A673 (cell line): ENCODE results near the gene ARRB1. TPM values are rescaled to one million over a fixed set of nuclear protein-coding genes. Genes with fewer than 3 reads are reported as not detected.

Source experiments
- BruUV-seq: library from RNA; stranded (reverse); fragments of 400-500 nt; replicated peaks from 2 replicates; lab custom pipeline; 2021; lab: Mats Ljungman, UMichigan
- CTCF ChIA-PET: fragments of 300-600 bp; sonication (Branson Sonifier 250); formaldehyde crosslinking; loops from one replicate; lab custom pipeline; 2022; ENCODE audit warnings: antibody characterized with exemption; lab: Charles Lee
- POLR2A ChIA-PET: fragments of 300-600 bp; sonication (Branson Sonifier 250); formaldehyde crosslinking; loops from one replicate; lab custom pipeline; 2022; ENCODE audit warnings: antibody characterized with exemption; ENCODE audit not compliant: low non-redundant PET; lab: Charles Lee
- DNase-seq: peaks from one replicate; pipeline ENCODE4 v3.0.0-alpha.2; 2015; ENCODE audit warnings: low spot score
- H3K27ac ChIP-seq: fragments of 200-600 bp; sonication (generic); 2 replicates; pipeline ENCODE4 v1.5.1; 2016; ENCODE audit warnings: mixed run types, low read depth, mild to moderate bottlenecking, mixed read lengths, antibody characterized with exemption, low read length; ENCODE audit not compliant: poor library complexity, severe bottlenecking
- H3K27me3 ChIP-seq: fragments of 200-600 bp; sonication (generic); replicated peaks from 2 replicates; pipeline ENCODE4 v1.6.1; 2017; ENCODE audit warnings: mixed run types, low read depth, mild to moderate bottlenecking, mixed read lengths, antibody characterized with exemption, low read length; ENCODE audit not compliant: insufficient read depth, poor library complexity
- H3K36me3 ChIP-seq: fragments of 200-600 bp; sonication (generic); 2 replicates; pipeline ENCODE4 v1.6.1; 2016; ENCODE audit warnings: mixed run types, mild to moderate bottlenecking, mixed read lengths, antibody characterized with exemption, low read length; ENCODE audit not compliant: insufficient read depth, poor library complexity, severe bottlenecking
- H3K4me1 ChIP-seq: fragments of 200-600 bp; sonication (generic); 2 replicates; pipeline ENCODE4 v1.6.1; 2017; ENCODE audit warnings: mixed run types, mild to moderate bottlenecking, mixed read lengths, antibody characterized with exemption, low read length; ENCODE audit not compliant: insufficient read depth, poor library complexity, severe bottlenecking
- H3K4me3 ChIP-seq: fragments of 200-600 bp; sonication (generic); 2 replicates; pipeline ENCODE4 v1.5.1; 2016; ENCODE audit warnings: low read depth, mixed run types, mild to moderate bottlenecking, mixed read lengths, low read length; ENCODE audit not compliant: poor library complexity, severe bottlenecking
- H3K9me3 ChIP-seq: fragments of 200-600 bp; sonication (generic); 2 replicates; pipeline ENCODE4 v1.6.1; 2016; ENCODE audit warnings: mixed run types, low read depth, mild to moderate bottlenecking, mixed read lengths, antibody characterized with exemption, low read length; ENCODE audit not compliant: poor library complexity, severe bottlenecking
- CTCF ChIP-seq: fragments of 300-800, 200-600 bp; sonication (generic); conservative IDR thresholded peaks from 2 replicates; pipeline ENCODE4 v1.5.1; 2017; ENCODE audit warnings: low read depth, mild to moderate bottlenecking, antibody characterized with exemption, low read length, moderate library complexity, mixed read lengths
- EZH2 ChIP-seq: fragments of 200-600 bp; sonication (generic); IDR thresholded peaks from 2 replicates; pipeline ENCODE4 v1.6.1; 2017; ENCODE audit warnings: borderline replicate concordance, low read depth, mild to moderate bottlenecking, mixed read lengths, antibody characterized with exemption, low read length; ENCODE audit not compliant: poor library complexity, severe bottlenecking
- intact Hi-C: fragments of 100-400 bp; cut with micrococcal nuclease; formaldehyde crosslinking; loops from one replicate; pipeline ENCODE4 v1.10.0; 2022; ENCODE audit not compliant: unreplicated experiment
- total RNA-seq: library from RNA; stranded (reverse); gene quantifications from 2 replicates; pipeline ENCODE4 v1.2.3, GENCODE V29; 2021

Gene ARRB1
- total RNA-seq, 1 experiment from 2014 or later: 37.8 TPM

GRCh38 chr11:75352588-75353206 lies 1.2 kb upstream of the ARRB1 start:
- intact Hi-C loops: no loop called here
- H3K9me3 ChIP-seq: no peaks in the 10 kb centered on the region
- peak overlapping the region; percentile 62 for H3K4me3 ChIP-seq
- ChIA-PET POLR2A (no interaction called here), CTCF (interaction anchor here (0.9 kb wide), 1 partner anchor 12 kb away, joined by 3 read pairs; no protein-coding TSS in a partner anchor)
- H3K4me1 ChIP-seq: peaks cover 32% of the 10 kb centered on the region
- no peak overlapping the region for H3K27ac ChIP-seq
- no peak for DNase-seq
- no peaks in the 10 kb centered on the region for H3K36me3 ChIP-seq
- no peak for TF ChIP-seq CTCF
- no peak for TF ChIP-seq EZH2
- BruUV-seq: no TSS peak
- no peaks in the 10 kb centered on the region for H3K27me3 ChIP-seq

- Histone ChIP-seq H3K4me3 (peak overlapping the region; percentile 62), H3K4me1 (peaks cover 39% of the 10 kb centered on the region), H3K9me3 (no peaks in the 10 kb centered on the region), H3K36me3 (no peaks in the 10 kb centered on the region), H3K27ac (peak overlapping the region; percentile 78), H3K27me3 (no peaks in the 10 kb centered on the region)
- ChIA-PET POLR2A (no interaction called here), CTCF (interaction anchor here (0.6 kb wide), 1 partner anchor 36 kb away, joined by 8 read pairs; no protein-coding TSS in a partner anchor)
- peak; percentile 59 for DNase-seq
- intact Hi-C loops: no loop called here
- BruUV-seq: no TSS peak
- TF ChIP-seq CTCF: no peak
- TF ChIP-seq EZH2: no peak
These were observed 528 bp upstream of the ARRB1 start for GRCh38 chr11:75351791-75352587.

GRCh38 chr11:75350743-75351540 lies 519 bp downstream of the ARRB1 start:
- peak overlapping the region; percentile 62 for H3K4me3 ChIP-seq
- H3K27me3 ChIP-seq: no peaks in the 10 kb centered on the region
- intact Hi-C loops: no loop called here
- TF ChIP-seq EZH2 (no peak), CTCF (peak; percentile 32)
- ChIA-PET POLR2A (no interaction called here), CTCF (no interaction called here)
- peaks cover 44% of the 10 kb centered on the region for H3K4me1 ChIP-seq
- no peaks in the 10 kb centered on the region for H3K36me3 ChIP-seq
- H3K9me3 ChIP-seq: no peaks in the 10 kb centered on the region
- BruUV-seq: no TSS peak
- DNase-seq: peak; percentile 62
- peak overlapping the region; percentile 78 for H3K27ac ChIP-seq
